Hepatocyte (in vitro differentiated cells): ENCODE results near the gene OR9A4. TPM values are rescaled to one million over a fixed set of nuclear protein-coding genes. Genes with fewer than 3 reads are reported as not detected.

Source experiments
- DNase-seq: peaks from one replicate; pipeline ENCODE4 v3.0.0-alpha.2; 2016; ENCODE audit warnings: low spot score
- H2AFZ ChIP-seq: fragments of 200-600 bp; sonication (generic); 2 replicates; pipeline ENCODE4 v1.6.0; 2016; ENCODE audit warnings: antibody characterized with exemption, mild to moderate bottlenecking
- H3K27ac ChIP-seq: fragments of 200-600 bp; sonication (generic); 2 replicates; pipeline ENCODE4 v1.5.1; 2016; ENCODE audit warnings: mild to moderate bottlenecking
- H3K27me3 ChIP-seq: fragments of 200-600 bp; sonication (generic); 2 replicates; pipeline ENCODE4 v1.6.1; 2016
- H3K36me3 ChIP-seq: fragments of 200-600 bp; sonication (generic); replicated peaks from 2 replicates; pipeline ENCODE4 v1.5.1; 2016; ENCODE audit warnings: low read depth; ENCODE audit not compliant: insufficient read depth
- H3K4me1 ChIP-seq: fragments of 200-600 bp; sonication (generic); 2 replicates; pipeline ENCODE4 v1.5.1; 2016; ENCODE audit warnings: mild to moderate bottlenecking, moderate library complexity; ENCODE audit not compliant: insufficient read depth
- H3K4me2 ChIP-seq: fragments of 200-600 bp; sonication (generic); 2 replicates; pipeline ENCODE4 v1.6.0; 2016
- H3K4me3 ChIP-seq: fragments of 200-600 bp; sonication (generic); 2 replicates; pipeline ENCODE4 v1.5.1; 2016; ENCODE audit warnings: mild to moderate bottlenecking
- H3K79me2 ChIP-seq: fragments of 200-600 bp; sonication (generic); 2 replicates; pipeline ENCODE4 v1.6.0; 2017; ENCODE audit warnings: mild to moderate bottlenecking
- H3K9me2 ChIP-seq: fragments of 200-600 bp; sonication (generic); replicated peaks from 2 replicates; pipeline ENCODE4 v1.6.0; 2017; ENCODE audit warnings: mild to moderate bottlenecking; ENCODE audit not compliant: insufficient read depth
- H3K9me3 ChIP-seq: fragments of 200-600 bp; sonication (generic); 2 replicates; pipeline ENCODE4 v1.5.1; 2016; ENCODE audit warnings: low read depth, mild to moderate bottlenecking
- H4K20me1 ChIP-seq: fragments of 200-600 bp; sonication (generic); 2 replicates; pipeline ENCODE4 v1.6.0; 2016; ENCODE audit warnings: mild to moderate bottlenecking; ENCODE audit not compliant: insufficient read depth, poor library complexity, severe bottlenecking
- CTCF ChIP-seq: fragments of 200-600 bp; sonication (generic); IDR thresholded peaks from 2 replicates; pipeline ENCODE4 v1.5.1; 2016; ENCODE audit warnings: antibody characterized with exemption, mild to moderate bottlenecking; ENCODE audit not compliant: poor library complexity
- EZH2 ChIP-seq: fragments of 200-600 bp; sonication (generic); IDR thresholded peaks from 2 replicates; pipeline ENCODE4 v1.6.1; 2016; ENCODE audit warnings: antibody characterized with exemption, mild to moderate bottlenecking, borderline replicate concordance
- EZH2phosphoT487 ChIP-seq: fragments of 200-600 bp; sonication (generic); IDR thresholded peaks from one replicate; pipeline ENCODE4 v1.6.1; 2018; ENCODE audit warnings: antibody characterized with exemption, mild to moderate bottlenecking, low read depth, moderate library complexity; ENCODE audit not compliant: unreplicated experiment, severe bottlenecking
- WGBS: methylation state at CpG from one replicate; pipeline ENCODE4 v1.1.6; 2016; ENCODE audit warnings: low lambda C conversion rate; ENCODE audit errors: missing lambda C conversion rate; 5-methylcytosine and 5-hydroxymethylcytosine counted together
- polyA plus RNA-seq: library from polyadenylated mRNA; unstranded; fragments of >200 nt; fragmentation: Nextera tagmentation; extraction: Ambion mirVana; gene quantifications from 2 replicates; pipeline ENCODE4 v1.2.1, GENCODE V29; 2016
- total RNA-seq: library from RNA; depleted of rRNA; stranded (reverse); fragments of >200 nt; gene quantifications from 2 replicates; pipeline ENCODE4 v1.2.3, GENCODE V29; 2014

The OR9A4 gene
- total and polyA plus RNA-seq, 2 experiments from 2014 or later = not detected

- H3K4me1 ChIP-seq = no peaks in the 10 kb centered on the region
- no peak for DNase-seq
Observed at GRCh38 chr7:141875453-141875852, 40.7 kb upstream of the OR9A4 start.

GRCh38 chr7:141876371-141876770, 39.8 kb upstream of the OR9A4 start:
- H3K36me3 ChIP-seq = no peaks in the 10 kb centered on the region
- H3K4me2 ChIP-seq = no peak overlapping the region
- TF ChIP-seq CTCF = no peak
- TF ChIP-seq EZH2phosphoT487 = no peak
- TF ChIP-seq EZH2 = no peak

More at GRCh38 chr7:141875453-141875852, 40.7 kb upstream of the OR9A4 start:
- Histone ChIP-seq H3K9me2 (no peaks in the 10 kb centered on the region), H3K27ac (no peak overlapping the region), H3K4me3 (no peak overlapping the region), H3K27me3 (no peaks in the 10 kb centered on the region), H4K20me1 (no peaks in the 10 kb centered on the region), H2AFZ (no peak overlapping the region), H3K4me2 (no peak overlapping the region), H3K79me2 (no peaks in the 10 kb centered on the region), H3K9me3 (no peaks in the 10 kb centered on the region), H3K36me3 (no peaks in the 10 kb centered on the region)
- 91% methylated on average over 2 of the region's 2 CpGs for WGBS
- no peak for TF ChIP-seq EZH2phosphoT487
- TF ChIP-seq CTCF = no peak
- TF ChIP-seq EZH2 = no peak

GRCh38 chr7:141877365-141877764, 38.8 kb upstream of the OR9A4 start:
- Histone ChIP-seq H3K27ac (no peak overlapping the region), H3K4me1 (no peaks in the 10 kb centered on the region), H3K4me2 (no peak overlapping the region), H3K27me3 (no peaks in the 10 kb centered on the region), H3K4me3 (no peak overlapping the region), H3K36me3 (no peaks in the 10 kb centered on the region), H2AFZ (no peak overlapping the region), H4K20me1 (no peaks in the 10 kb centered on the region), H3K9me3 (no peaks in the 10 kb centered on the region), H3K79me2 (no peaks in the 10 kb centered on the region), H3K9me2 (no peaks in the 10 kb centered on the region)
- DNase-seq = no peak
- WGBS = 99% methylated on average over 3 of the region's 3 CpGs
- TF ChIP-seq EZH2 = no peak
- no peak for TF ChIP-seq CTCF
- TF ChIP-seq EZH2phosphoT487 = no peak

More at GRCh38 chr7:141876371-141876770, 39.8 kb upstream of the OR9A4 start:
- Histone ChIP-seq H3K4me3 (no peak overlapping the region), H3K27me3 (no peaks in the 10 kb centered on the region), H3K9me2 (no peaks in the 10 kb centered on the region), H4K20me1 (no peaks in the 10 kb centered on the region), H3K79me2 (no peaks in the 10 kb centered on the region), H3K27ac (no peak overlapping the region), H2AFZ (no peak overlapping the region), H3K9me3 (no peaks in the 10 kb centered on the region), H3K4me1 (no peaks in the 10 kb centered on the region)
- no peak for DNase-seq
- 89% methylated on average over 1 of the region's 1 CpG for WGBS

- H3K4me3 ChIP-seq = no peak overlapping the region
- H2AFZ ChIP-seq = no peak overlapping the region
- H3K79me2 ChIP-seq = no peaks in the 10 kb centered on the region
- no peaks in the 10 kb centered on the region for H3K4me1 ChIP-seq
- no peaks in the 10 kb centered on the region for H3K27me3 ChIP-seq
- DNase-seq = no peak
- H3K4me2 ChIP-seq = no peak overlapping the region
- H4K20me1 ChIP-seq = no peaks in the 10 kb centered on the region
- WGBS = 63% methylated on average over 5 of the region's 5 CpGs
- TF ChIP-seq EZH2 (no peak), CTCF (no peak), EZH2phosphoT487 (no peak)
- H3K9me3 ChIP-seq = no peaks in the 10 kb centered on the region
- H3K36me3 ChIP-seq = no peaks in the 10 kb centered on the region
- H3K27ac ChIP-seq = no peak overlapping the region
- no peaks in the 10 kb centered on the region for H3K9me2 ChIP-seq
Observed at GRCh38 chr7:141880960-141881359, 35.2 kb upstream of the OR9A4 start.
